GM12878 (cell line): Measurements from ENCODE around the gene BLOC1S6. TPM values are rescaled to one million over a fixed set of nuclear protein-coding genes. Genes with fewer than 3 reads are reported as not detected.

Experiments
- ATAC-seq: fragments of 200-7000 bp; cut with Tn5 transposase; 3 replicates; pipeline ENCODE4 v1.9.1; 2020; ENCODE audit warnings: mild to moderate bottlenecking, moderate library complexity
- BruUV-seq: library from RNA; stranded (reverse); fragments of 400-500 nt; replicated peaks from 2 replicates; lab custom pipeline; 2021; lab: Mats Ljungman, UMichigan
- CTCF ChIA-PET: fragments of 300-600 bp; sonication (Branson Sonifier 250); formaldehyde crosslinking; extraction: SDS; loops from one replicate; lab custom pipeline; 2021; ENCODE audit warnings: inconsistent platforms; lab: Yijun Ruan, JAX
- POLR2A ChIA-PET: fragments of 350-600 bp; formaldehyde crosslinking; extraction: SDS; loops from one replicate; lab custom pipeline; 2021; ENCODE audit warnings: inconsistent platforms; lab: Charles Lee
- RAD21 ChIA-PET: fragments of 300-600 bp; sonication (Branson Sonifier 250); formaldehyde crosslinking; loops from one replicate; lab custom pipeline; 2023; ENCODE audit warnings: antibody characterized with exemption; ENCODE audit not compliant: unreplicated experiment; lab: Charles Lee
- SMC1A ChIA-PET: fragments of 300-600 bp; sonication (Branson Sonifier 250); formaldehyde crosslinking; loops from one replicate; lab custom pipeline; 2023; ENCODE audit not compliant: unreplicated experiment, uncharacterized antibody; lab: Charles Lee
- DNase-seq: peaks from one replicate; pipeline ENCODE4 v3.0.0-alpha.2; 2011; ENCODE audit warnings: low read depth, low spot score
- FAIRE-seq: peaks from 3 replicates; lab custom pipeline; 2011; peaks lifted over from hg19 to GRCh38; lab: Jason Lieb, UNC
- H2AFZ ChIP-seq: 2 replicates; pipeline ENCODE4 v1.6.0; 2011; ENCODE audit warnings: low read depth, low read length, control low read depth; ENCODE audit not compliant: control insufficient read depth
- H3K27ac ChIP-seq: 2 replicates; pipeline ENCODE4 v1.5.1; 2011; ENCODE audit warnings: control low read depth; ENCODE audit not compliant: control insufficient read depth, insufficient read depth
- H3K27me3 ChIP-seq, 2 experiments: replicated peaks in 1 of 2; 2 replicates each; pipeline versions ENCODE4 v1.6.0 to v1.6.1; 2011; ENCODE audit warnings: low read length in 1 of 2; ENCODE audit not compliant: control insufficient read depth in 2 of 2, insufficient read depth in 2 of 2
- H3K36me3 ChIP-seq, 2 experiments: 2 replicates each; pipeline ENCODE4 v1.5.1; 2011; ENCODE audit warnings: low read length in 1 of 2; ENCODE audit not compliant: control insufficient read depth in 2 of 2, insufficient read depth in 2 of 2
- H3K4me1 ChIP-seq: 2 replicates; pipeline ENCODE4 v1.6.1; 2011; ENCODE audit warnings: mild to moderate bottlenecking, low read length, moderate library complexity, mixed read lengths; ENCODE audit not compliant: control insufficient read depth, insufficient read depth
- H3K4me2 ChIP-seq: 2 replicates; pipeline ENCODE4 v1.6.0; 2011; ENCODE audit warnings: control low read depth; ENCODE audit not compliant: control insufficient read depth, insufficient read depth
- H3K4me3 ChIP-seq: fragments of 200-600 bp; sonication (generic); 2 replicates; pipeline ENCODE4 v1.5.1; 2016
- H3K79me2 ChIP-seq: 2 replicates; pipeline ENCODE4 v1.6.0; 2011; ENCODE audit warnings: low read length; ENCODE audit not compliant: control insufficient read depth, insufficient read depth
- H3K9ac ChIP-seq: 2 replicates; pipeline ENCODE4 v1.8.0; 2011; ENCODE audit warnings: low read length, control low read depth, mixed read lengths; ENCODE audit not compliant: control insufficient read depth, insufficient read depth
- H3K9me3 ChIP-seq: replicated peaks from 3 replicates; pipeline ENCODE4 v1.5.1; 2011; ENCODE audit warnings: mild to moderate bottlenecking, low read length; ENCODE audit not compliant: control insufficient read depth, insufficient read depth
- H4K20me1 ChIP-seq: 2 replicates; pipeline ENCODE4 v1.6.0; 2011; ENCODE audit not compliant: control insufficient read depth, insufficient read depth
- ATF7 ChIP-seq: fragments of 450-650 bp; IDR thresholded peaks from 2 replicates; pipeline ENCODE4 v1.6.1; 2016; ENCODE audit warnings: low read depth, mild to moderate bottlenecking
- CEBPB ChIP-seq, 2 experiments: fragments of 150-350 bp in 1 of 2; IDR thresholded peaks; 2 replicates each; pipeline ENCODE4 v1.6.1; 2012 to 2014; ENCODE audit warnings: low read depth in 2 of 2, low read length in 2 of 2, borderline replicate concordance in 1 of 2, inconsistent platforms in 1 of 2
- JUNB ChIP-seq: IDR thresholded peaks from 2 replicates; pipeline ENCODE4 v1.6.1; 2016; ENCODE audit warnings: antibody characterized with exemption, mild to moderate bottlenecking
- NFIC ChIP-seq: IDR thresholded peaks from 2 replicates; pipeline ENCODE4 v1.6.1; 2012; ENCODE audit warnings: low read depth, mild to moderate bottlenecking, inconsistent platforms, low read length, moderate library complexity
- WGBS: methylation state at CpG from one replicate; pipeline ENCODE4 v1.1.6; 2016; ENCODE audit warnings: low lambda C conversion rate; ENCODE audit not compliant: insufficient replicate concordance, insufficient coverage; ENCODE audit errors: missing lambda C conversion rate; 5-methylcytosine and 5-hydroxymethylcytosine counted together
- in situ Hi-C: fragments of 300-500 bp; cut with MboI; formaldehyde crosslinking; loops from 9 replicates; pipeline ENCODE4 v1.14.3; 2018; ENCODE audit warnings: mixed read lengths
- intact Hi-C: fragments of 100-400 bp; cut with micrococcal nuclease; formaldehyde crosslinking; loops from one replicate; pipeline ENCODE4 v1.14.2; 2022; ENCODE audit not compliant: unreplicated experiment
- polyA plus RNA-seq, 11 experiments: library from polyadenylated mRNA; depleted of rRNA in 4 of 11; unstranded in 6 of 11; stranded (reverse) in 5 of 11; fragments of >200 nt; fragmentation: Nextera tagmentation in 4 of 11; fragmentation: Illumina TruSeq in 1 of 11; extraction: Ambion mirVana in 4 of 11; extraction: Trizol in 1 of 11; gene quantifications; 1 replicate in 1 of 11; 2 replicates in 10 of 11; pipeline versions ENCODE4 v1.2.1 to v1.2.3, GENCODE V29; 2011 to 2016; ENCODE audit warnings: inconsistent platforms in 2 of 11, missing spikeins in 2 of 11, low read depth in 1 of 11
- total RNA-seq, 4 experiments: library from RNA; depleted of rRNA in 3 of 4; stranded (reverse); fragments of >200 nt in 3 of 4; fragmentation: Illumina TruSeq in 1 of 4; extraction: Trizol in 1 of 4; gene quantifications; 2 replicates each; pipeline versions ENCODE4 v1.2.1 to v1.2.3, GENCODE V29; 2013 to 2021

Gene BLOC1S6
- total and polyA plus RNA-seq, 10 of the 15 experiments (the other 5 are each of a cell fraction or from before 2014, with no cell fraction given): 13.5 to 48.8 (median 32.7) TPM

- ChIA-PET RAD21 (no interaction called here), POLR2A (interaction anchor here (1.0 kb wide), 1 partner anchor 11 kb away, joined by 3 read pairs; no protein-coding TSS in a partner anchor), CTCF (interaction anchor here (1.6 kb wide), 1 partner anchor 15 kb away, joined by 4 read pairs; no protein-coding TSS in a partner anchor), SMC1A (no interaction called here)
- no peaks in the 10 kb centered on the region for H3K36me3 ChIP-seq
- no peak overlapping the region for H2AFZ ChIP-seq
- 37% methylated on average over 9 of the region's 9 CpGs for WGBS
- in situ Hi-C loops (no loop called here), intact Hi-C loops (no loop called here)
- H3K4me2 ChIP-seq: no peak overlapping the region
- H3K27me3 ChIP-seq: no peaks in the 10 kb centered on the region
- BruUV-seq: no TSS peak
- 0 out of 4 replicates have a peak, but pooled peaks of 1 of the 2 experiments have one; percentile 14 for TF ChIP-seq CEBPB (IDR thresholded peaks at IDR 0.05; ENCODE audit: borderline replicate concordance in 1 of 2, low read depth in 2 of 2, low read length in 2 of 2)
- no peak for TF ChIP-seq NFIC
- no peaks in the 10 kb centered on the region for H4K20me1 ChIP-seq
- FAIRE-seq (peak; percentile 57), ATAC-seq (no peak), DNase-seq (no peak)
- no peaks in the 10 kb centered on the region; the same call in 2 of the 3 replicates for H3K9me3 ChIP-seq
- no peak overlapping the region for H3K27ac ChIP-seq
- H3K4me3 ChIP-seq: no peak overlapping the region
- H3K79me2 ChIP-seq: peaks cover 4% of the 10 kb centered on the region
- peaks cover 17% of the 10 kb centered on the region for H3K4me1 ChIP-seq
- no peak overlapping the region for H3K9ac ChIP-seq
Observed at GRCh38 chr15:45645026-45645980, 58.1 kb downstream of the BLOC1S6 start.

GRCh38 chr15:45646220-45646619 lies 59.0 kb downstream of the BLOC1S6 start:
- Histone ChIP-seq H3K4me1 (peaks cover 17% of the 10 kb centered on the region), H3K9me3 (no peaks in the 10 kb centered on the region; the same call in 2 of the 3 replicates), H3K4me3 (no peak overlapping the region)
- RAD21 ChIA-PET: no interaction called here
- peak; percentile 8; the same call in 1 of the 2 replicates for TF ChIP-seq JUNB
- no peak for TF ChIP-seq ATF7
- TF ChIP-seq, all 136 proteins: peak for 1
- POLR2A ChIA-PET: interaction anchor here (0.6 to 1.0 kb wide), 2 partner anchors 12 to 28 kb away, joined by 3 read pairs; no protein-coding TSS in a partner anchor
- Histone ChIP-seq H3K27me3 (no peaks in the 10 kb centered on the region), H3K9ac (no peak overlapping the region), H3K4me2 (0 out of 2 replicates have a peak overlapping the region, but pooled peaks have one; percentile 32), H3K36me3 (no peaks in the 10 kb centered on the region), H4K20me1 (no peaks in the 10 kb centered on the region), H3K27ac (no peak overlapping the region), H3K79me2 (peaks cover 2% of the 10 kb centered on the region; the same call in 1 of the 2 replicates), H2AFZ (no peak overlapping the region; the same call in 1 of the 2 replicates)
- in situ Hi-C loops (no loop called here), intact Hi-C loops (no loop called here)
- no TSS peak for BruUV-seq
- ATAC-seq: no peak
- SMC1A ChIA-PET: no interaction called here
- WGBS: 10% methylated on average over 3 of the region's 3 CpGs
- CTCF ChIA-PET: interaction anchor here (1.7 kb wide), 2 partner anchors 15 to 144 kb away, joined by 3 to 4 read pairs; no protein-coding TSS in a partner anchor
- no peak for DNase-seq
- FAIRE-seq: no peak
